NOMO-1 treated with dmso at 0.1 percent for 144 hours (cell line): ENCODE data around the gene RSPRY1.

Source experiments
- DNase-seq: peaks from one replicate; lab custom pipeline; 2025; ENCODE audit not compliant: unreplicated experiment; lab: John Stamatoyannopoulos, UW

Gene RSPRY1

GRCh38 chr16:57216968-57217367 is 30.8 kb downstream of the RSPRY1 start:
- DNase-seq: no peak

- no peak for DNase-seq
Measured at GRCh38 chr16:57223057-57223456, 36.9 kb downstream of the RSPRY1 start.

GRCh38 chr16:57224651-57225335 is 38.7 kb downstream of the RSPRY1 start:
- no peak for DNase-seq

GRCh38 chr16:57225978-57226377 is 39.8 kb downstream of the RSPRY1 start:
- DNase-seq: no peak

- no peak for DNase-seq
Measured at GRCh38 chr16:57226701-57227621, 40.8 kb downstream of the RSPRY1 start.

- no peak for DNase-seq
Measured at GRCh38 chr16:57229079-57229478, 43.0 kb downstream of the RSPRY1 start.

- no peak for DNase-seq
Measured at GRCh38 chr16:57231821-57232350, 45.8 kb downstream of the RSPRY1 start.

GRCh38 chr16:57233944-57234706 is 48.0 kb downstream of the RSPRY1 start:
- DNase-seq: no peak

GRCh38 chr16:57234707-57235092 is 48.6 kb downstream of the RSPRY1 start:
- DNase-seq: no peak

- peak; percentile 67 for DNase-seq
Measured at GRCh38 chr16:57235128-57236021, 49.2 kb downstream of the RSPRY1 start.

GRCh38 chr16:57236022-57236350 is 49.9 kb downstream of the RSPRY1 start:
- DNase-seq: no peak

GRCh38 chr16:57238682-57239081 is 52.6 kb downstream of the RSPRY1 start:
- no peak for DNase-seq

GRCh38 chr16:57239107-57239506 is 53.0 kb downstream of the RSPRY1 start:
- no peak for DNase-seq

GRCh38 chr16:57240851-57241250 is 54.7 kb downstream of the RSPRY1 start:
- DNase-seq: peak; percentile 49

- no peak for DNase-seq
Measured at GRCh38 chr16:57242650-57243049, 56.5 kb downstream of the RSPRY1 start.

- DNase-seq: no peak
Measured at GRCh38 chr16:57244463-57244766, 58.3 kb downstream of the RSPRY1 start.

- DNase-seq: peak; percentile 97
Measured at GRCh38 chr16:57244767-57245471, 58.8 kb downstream of the RSPRY1 start, which contains the start of gene ARL2BP. ARL2BP (plus strand) TSS chr16:57245259; CDS start chr16:57245368, 109 bp downstream.

- no peak for DNase-seq
Measured at GRCh38 chr16:57245472-57246113, 59.5 kb downstream of the RSPRY1 start.

GRCh38 chr16:57251352-57251751 is 65.2 kb downstream of the RSPRY1 start:
- DNase-seq: no peak
